HepG2 (cell line): Measurements from ENCODE around the gene ACTRT2. TPM values are rescaled to one million over a fixed set of nuclear protein-coding genes. Genes with fewer than 3 reads are reported as not detected.

Experiments used
- ATAC-seq: fragments of 200-7000 bp; cut with Tn5 transposase; 3 replicates; pipeline ENCODE4 v1.9.1; 2020; ENCODE audit warnings: mild to moderate bottlenecking, moderate library complexity
- BruUV-seq: library from RNA; stranded (reverse); fragments of 400-500 nt; replicated peaks from 2 replicates; lab custom pipeline; 2021; lab: Mats Ljungman, UMichigan
- CTCF ChIA-PET: fragments of 300-600 bp; formaldehyde crosslinking; extraction: SDS; loops from one replicate; lab custom pipeline; 2021; ENCODE audit warnings: low total read pairs, inconsistent platforms, low intra/inter-chr PET ratio; lab: Yijun Ruan, JAX
- POLR2A ChIA-PET: fragments of 350-600 bp; sonication (Branson Sonifier 250); formaldehyde crosslinking; loops from one replicate; lab custom pipeline; 2020; ENCODE audit warnings: antibody characterized with exemption, inconsistent platforms; lab: Yijun Ruan, JAX
- DNase-seq: peaks from one replicate; pipeline ENCODE4 v3.0.0-alpha.2; 2015; ENCODE audit warnings: low spot score
- FAIRE-seq: peaks from 3 replicates; lab custom pipeline; 2011; peaks lifted over from hg19 to GRCh38; lab: Jason Lieb, UNC
- H2AFZ ChIP-seq: one replicate; pipeline ENCODE4 v1.6.1; 2011; ENCODE audit warnings: low read length, inconsistent platforms
- H3K27ac ChIP-seq: fragments of 300-600 bp; 3 replicates; pipeline ENCODE4 v1.8.0; 2011; ENCODE audit warnings: mixed run types, mild to moderate bottlenecking, mixed read lengths, low read length, inconsistent platforms; ENCODE audit not compliant: insufficient read depth; ENCODE audit errors: extremely low read length
- H3K27me3 ChIP-seq, 2 experiments: fragments of 200-600 bp in 1 of 2; 2 replicates in 1 of 2; 3 replicates in 1 of 2; pipeline versions ENCODE4 v1.6.0 to v1.8.0; 2011; ENCODE audit warnings: low read length in 2 of 2, mild to moderate bottlenecking in 2 of 2, moderate library complexity in 2 of 2, inconsistent platforms in 1 of 2; ENCODE audit not compliant: insufficient read depth in 2 of 2, control insufficient read depth in 1 of 2
- H3K36me3 ChIP-seq, 2 experiments: fragments of 200-600 bp in 1 of 2; replicated peaks in 1 of 2; 2 replicates in 1 of 2; 3 replicates in 1 of 2; pipeline versions ENCODE4 v1.5.1 to v1.8.0; 2011; ENCODE audit warnings: low read length in 2 of 2, inconsistent platforms in 1 of 2; ENCODE audit not compliant: insufficient read depth in 2 of 2, control insufficient read depth in 1 of 2
- H3K4me1 ChIP-seq: 2 replicates; pipeline ENCODE4 v1.5.1; 2012; ENCODE audit warnings: low read length, inconsistent platforms; ENCODE audit not compliant: insufficient read depth
- H3K4me2 ChIP-seq: 2 replicates; pipeline ENCODE4 v1.6.0; 2011; ENCODE audit warnings: low read depth, low read length, inconsistent platforms
- H3K4me3 ChIP-seq, 3 experiments: fragments of 200-600 bp in 1 of 3; sonication (generic), shearing (Covaris generic) in 1 of 3; replicated peaks in 1 of 3; 2 replicates each; pipeline ENCODE4 v1.5.1; 2011 to 2016; ENCODE audit warnings: low read length in 3 of 3, inconsistent platforms in 2 of 3, low read depth in 2 of 3, mild to moderate bottlenecking in 2 of 3, control low read depth in 1 of 3, mixed read lengths in 1 of 3; ENCODE audit not compliant: insufficient read depth in 1 of 3
- H3K79me2 ChIP-seq: one replicate; pipeline ENCODE4 v1.6.1; 2011; ENCODE audit warnings: low read length, inconsistent platforms; ENCODE audit not compliant: insufficient read depth
- H3K9ac ChIP-seq: 2 replicates; pipeline ENCODE4 v1.6.0; 2011; ENCODE audit warnings: mild to moderate bottlenecking, low read depth, low read length, inconsistent platforms; ENCODE audit not compliant: insufficient read depth
- H3K9me3 ChIP-seq: 2 replicates; pipeline ENCODE4 v1.5.1; 2012; ENCODE audit warnings: mild to moderate bottlenecking, low read length
- H4K20me1 ChIP-seq: 2 replicates; pipeline ENCODE4 v1.6.0; 2011; ENCODE audit warnings: inconsistent platforms, mild to moderate bottlenecking, low read length, moderate library complexity; ENCODE audit not compliant: insufficient read depth
- ARID5B ChIP-seq: IDR thresholded peaks from 2 replicates; pipeline ENCODE4 v1.4.0; 2020; ENCODE audit warnings: mild to moderate bottlenecking, missing genetic modification reagents
- CSRNP1 ChIP-seq: sonication (generic); formaldehyde crosslinking; IDR thresholded peaks from 2 replicates; pipeline ENCODE4 v1.8.1; 2023; ENCODE audit warnings: mild to moderate bottlenecking, missing genetic modification reagents
- DNMT1 ChIP-seq: sonication (generic); formaldehyde crosslinking; IDR thresholded peaks from 2 replicates; pipeline ENCODE4 v1.5.1; 2020; ENCODE audit warnings: mild to moderate bottlenecking, missing genetic modification reagents
- GLI4 ChIP-seq: sonication (generic); formaldehyde crosslinking; IDR thresholded peaks from 2 replicates; pipeline ENCODE4 v1.5.1; 2020; ENCODE audit warnings: missing genetic modification reagents, mild to moderate bottlenecking, moderate library complexity, borderline replicate concordance
- HOMEZ ChIP-seq: IDR thresholded peaks from 2 replicates; pipeline ENCODE4 v1.6.1; 2016; ENCODE audit warnings: low read depth
- KDM3A ChIP-seq: IDR thresholded peaks from 2 replicates; pipeline ENCODE4 v1.6.1; 2018; ENCODE audit warnings: low read depth, missing compliant biosample characterization
- XRCC5 ChIP-seq: fragments of 200-400 bp; formaldehyde crosslinking; optimal IDR thresholded peaks from 2 replicates; pipeline ENCODE3; 2017; ENCODE audit warnings: mild to moderate bottlenecking, low read length
- ZBTB2 ChIP-seq: sonication (generic); formaldehyde crosslinking; IDR thresholded peaks from 2 replicates; pipeline ENCODE4 v1.8.0; 2022; ENCODE audit warnings: low read depth, missing genetic modification reagents
- ZNF292 ChIP-seq: sonication (generic); formaldehyde crosslinking; IDR thresholded peaks from 2 replicates; pipeline ENCODE4 v1.8.1; 2022; ENCODE audit warnings: mild to moderate bottlenecking, low read depth, missing genetic modification reagents, borderline replicate concordance
- ZNF703 ChIP-seq: sonication (generic); formaldehyde crosslinking; IDR thresholded peaks from 2 replicates; pipeline ENCODE4 v1.5.1; 2020; ENCODE audit warnings: missing genetic modification reagents, mild to moderate bottlenecking, moderate library complexity, borderline replicate concordance
- ZNF777 ChIP-seq: sonication (generic); formaldehyde crosslinking; IDR thresholded peaks from 2 replicates; pipeline ENCODE4 v1.4.0; 2020; ENCODE audit warnings: missing genetic modification reagents
- WGBS: methylation state at CpG from one replicate; pipeline ENCODE4 v1.1.6; 2017; ENCODE audit warnings: low lambda C conversion rate; 5-methylcytosine and 5-hydroxymethylcytosine counted together
- in situ Hi-C: cut with HindIII; loops from 2 replicates; pipeline ENCODE4 v1.10.0; 2017; ENCODE audit warnings: low pct_unique_long_range_greater_than_20kb; ENCODE audit not compliant: extremely low pct_ligation_motif_present
- intact Hi-C: fragments of 100-400 bp; cut with micrococcal nuclease; formaldehyde crosslinking; loops from one replicate; pipeline ENCODE4 v1.10.0; 2022; ENCODE audit not compliant: unreplicated experiment
- polyA plus RNA-seq, 8 experiments: library from polyadenylated mRNA; depleted of rRNA in 3 of 8; stranded (reverse) in 7 of 8; unstranded in 1 of 8; fragments of >200 nt; fragmentation: Illumina TruSeq in 4 of 8; extraction: Trizol in 4 of 8; gene quantifications; 2 replicates each; pipeline versions ENCODE4 v1.2.1 to v1.2.3, GENCODE V29; 2011 to 2016; ENCODE audit warnings: low read depth in 4 of 8, missing spikeins in 1 of 8, mixed read lengths in 1 of 8; ENCODE audit not compliant: insufficient read depth in 1 of 8
- total RNA-seq, 5 experiments: library from RNA; depleted of rRNA; stranded (reverse); fragments of >200 nt; fragmentation: Illumina TruSeq; extraction: Trizol; gene quantifications; 2 replicates each; pipeline ENCODE4 v1.2.3, GENCODE V29; 2016; ENCODE audit warnings: low read depth in 1 of 5

Gene ACTRT2
- total and polyA plus RNA-seq, 2 of the 13 experiments (the other 11 are each of a cell fraction or from before 2014, with no cell fraction given): not detected

GRCh38 chr1:3056641-3057040 lies 35.4 kb downstream of the ACTRT2 start (continued):
- no peak for TF ChIP-seq ZBTB2

GRCh38 chr1:3058263-3059030 lies 37.2 kb downstream of the ACTRT2 start:
- BruUV-seq: no TSS peak
- ATAC-seq (no peak), FAIRE-seq (no peak), DNase-seq (no peak)
- Histone ChIP-seq H3K79me2 (no peaks in the 10 kb centered on the region), H2AFZ (no peak overlapping the region), H3K4me1 (peaks cover 9% of the 10 kb centered on the region; the same call in 1 of the 2 replicates), H3K4me3 (no peak overlapping the region), H3K36me3 (no peaks in the 10 kb centered on the region), H3K9me3 (no peaks in the 10 kb centered on the region), H3K9ac (no peak overlapping the region), H3K27ac (no peak overlapping the region), H3K4me2 (no peak overlapping the region), H4K20me1 (no peaks in the 10 kb centered on the region), H3K27me3 (peaks cover 8 to 57% of the 10 kb centered on the region in 2 experiments; a peak in 4 of 5 replicates)
- in situ Hi-C loops: loop anchor here (25.0 kb wide), 1 partner anchor 229 kb away; no protein-coding TSS in a partner anchor
- intact Hi-C loops: no loop called here
- POLR2A ChIA-PET: no interaction called here
- CTCF ChIA-PET: no interaction called here
- WGBS: 15% methylated on average over 10 of the region's 10 CpGs
- TF ChIP-seq GLI4 (CRISPR knock-in tag): no peak
- no peak for TF ChIP-seq ZNF703
- TF ChIP-seq ZNF292 (CRISPR knock-in tag): no peak
- no peak for TF ChIP-seq HOMEZ (CRISPR knock-in tag)
- no peak for TF ChIP-seq ARID5B
- TF ChIP-seq CSRNP1 (CRISPR knock-in tag): no peak
- TF ChIP-seq XRCC5: no peak
- TF ChIP-seq KDM3A (CRISPR knock-in tag): no peak
- TF ChIP-seq ZNF777 (CRISPR knock-in tag): no peak
- TF ChIP-seq DNMT1: no peak
